Activated naive CD8-positive, alpha-beta T cell treated with anti-CD3 and anti-CD28 coated beads, Interleukin-2, amount 50 U/mL, for 16 hours (primary cell): ENCODE data around the gene MAZ.

Source experiments
- DNase-seq: peaks from one replicate; pipeline ENCODE4 v3.0.0-alpha.2; 2020; ENCODE audit warnings: low read depth, low spot score

Gene MAZ

GRCh38 chr16:29809850-29810698 lies 3.7 kb downstream of the MAZ start:
- DNase-seq, result no peak

GRCh38 chr16:29810699-29811169 lies 4.4 kb downstream of the MAZ start:
- no peak for DNase-seq

GRCh38 chr16:29811170-29811895 lies 5.0 kb downstream of the MAZ start:
- DNase-seq, result no peak

GRCh38 chr16:29811896-29812665 lies 5.8 kb downstream of the MAZ start, which contains the start of gene PRRT2:
PRRT2 (plus strand) TSS chr16:29812193; CDS start chr16:29813055, 862 bp downstream.
- no peak for DNase-seq

GRCh38 chr16:29812754-29813643 lies 6.7 kb downstream of the MAZ start:
- no peak for DNase-seq

GRCh38 chr16:29813644-29814562 lies 7.6 kb downstream of the MAZ start:
- no peak for DNase-seq

- DNase-seq, result no peak
Measured at GRCh38 chr16:29814592-29814991, 8.3 kb downstream of the MAZ start.

- DNase-seq, result no peak
Measured at GRCh38 chr16:29815032-29815721, 8.8 kb downstream of the MAZ start.

- DNase-seq, result peak; percentile 94
Measured at GRCh38 chr16:29815793-29816693, 9.7 kb downstream of the MAZ start, which contains the start of gene PAGR1. PAGR1 (plus strand) TSS chr16:29816152; CDS start chr16:29816526, 374 bp downstream.

- no peak for DNase-seq
Measured at GRCh38 chr16:29816694-29817441, 10.5 kb downstream of the MAZ start.

- no peak for DNase-seq
Measured at GRCh38 chr16:29818082-29818481, 11.8 kb downstream of the MAZ start.

- DNase-seq, result no peak
Measured at GRCh38 chr16:29819506-29819905, 13.2 kb downstream of the MAZ start.

- DNase-seq, result no peak
Measured at GRCh38 chr16:29820271-29820701, 14.0 kb downstream of the MAZ start, which contains the start of gene MVP. MVP (plus strand) TSS chr16:29820462; CDS start chr16:29830550, 10,088 bp downstream.

- DNase-seq, result no peak
Measured at GRCh38 chr16:29820730-29821642, 14.7 kb downstream of the MAZ start.

- DNase-seq, result no peak
Measured at GRCh38 chr16:29821643-29822115, 15.3 kb downstream of the MAZ start.

- no peak for DNase-seq
Measured at GRCh38 chr16:29824589-29825144, 18.3 kb downstream of the MAZ start.
